H9 (cell line): ENCODE measurements around the gene SH2B2. TPM values are rescaled to one million over a fixed set of nuclear protein-coding genes. Genes with fewer than 3 reads are reported as not detected.

Source experiments
- DNase-seq: peaks from one replicate; pipeline ENCODE4 v3.0.0-alpha.2; 2017
- H2AFZ ChIP-seq: one replicate; pipeline ENCODE4 v1.6.1; 2013; ENCODE audit warnings: mild to moderate bottlenecking, low read length, control low read depth, moderate library complexity
- H2AK5ac ChIP-seq: 2 replicates; pipeline ENCODE4 v1.6.1; 2013; ENCODE audit warnings: low read length, control low read depth, mixed read lengths; ENCODE audit not compliant: insufficient read length
- H2BK120ac ChIP-seq: one replicate; pipeline ENCODE4 v1.6.1; 2013; ENCODE audit warnings: low read depth, mild to moderate bottlenecking, low read length, control low read depth, inconsistent platforms; ENCODE audit not compliant: poor library complexity, severe bottlenecking
- H2BK12ac ChIP-seq: 2 replicates; pipeline ENCODE4 v1.6.1; 2013; ENCODE audit warnings: low read length, control low read depth, mixed read lengths, low read depth; ENCODE audit not compliant: insufficient read length
- H2BK15ac ChIP-seq: 2 replicates; pipeline ENCODE4 v1.6.1; 2013; ENCODE audit warnings: low read depth, low read length, control low read depth
- H2BK20ac ChIP-seq: one replicate; pipeline ENCODE4 v1.6.1; 2013; ENCODE audit warnings: low read depth, mild to moderate bottlenecking, low read length, control low read depth, inconsistent platforms; ENCODE audit not compliant: poor library complexity, severe bottlenecking
- H2BK5ac ChIP-seq: 2 replicates; pipeline ENCODE4 v1.6.1; 2013; ENCODE audit warnings: low read length, control low read depth, mixed read lengths; ENCODE audit not compliant: insufficient read length
- H3K14ac ChIP-seq: 2 replicates; pipeline ENCODE4 v1.6.1; 2013; ENCODE audit warnings: low read length, control low read depth; ENCODE audit not compliant: insufficient read depth
- H3K18ac ChIP-seq: 2 replicates; pipeline ENCODE4 v1.6.1; 2013; ENCODE audit warnings: low read depth, mild to moderate bottlenecking, mixed read lengths, low read length, control low read depth; ENCODE audit not compliant: insufficient read length
- H3K23ac ChIP-seq: 2 replicates; pipeline ENCODE4 v1.6.1; 2013; ENCODE audit warnings: low read length, control low read depth, mixed read lengths, low read depth; ENCODE audit not compliant: insufficient read length
- H3K23me2 ChIP-seq: 2 replicates; pipeline ENCODE4 v1.6.1; 2013; ENCODE audit warnings: low read depth, mild to moderate bottlenecking, mixed read lengths, low read length, control low read depth; ENCODE audit not compliant: insufficient read length, poor library complexity, severe bottlenecking
- H3K27ac ChIP-seq: 2 replicates; pipeline ENCODE4 v1.5.1; 2013; ENCODE audit warnings: low read length, control low read depth, mixed read lengths, low read depth; ENCODE audit not compliant: insufficient read length
- H3K27me3 ChIP-seq: 2 replicates; pipeline ENCODE4 v1.6.1; 2013; ENCODE audit warnings: low read length, control low read depth, inconsistent platforms; ENCODE audit not compliant: insufficient read depth
- H3K4ac ChIP-seq: 2 replicates; pipeline ENCODE4 v1.6.1; 2013; ENCODE audit warnings: low read depth, mild to moderate bottlenecking, control low read depth, inconsistent platforms, low read length, moderate library complexity
- H3K4me1 ChIP-seq: 2 replicates; pipeline ENCODE4 v1.6.1; 2013; ENCODE audit warnings: low read length, control low read depth, inconsistent platforms; ENCODE audit not compliant: insufficient read depth
- H3K4me2 ChIP-seq: 2 replicates; pipeline ENCODE4 v1.6.1; 2013; ENCODE audit warnings: low read length, control low read depth, mixed read lengths; ENCODE audit not compliant: insufficient read length, insufficient read depth
- H3K56ac ChIP-seq: 2 replicates; pipeline ENCODE4 v1.6.1; 2013; ENCODE audit warnings: low read depth, mild to moderate bottlenecking, mixed read lengths, low read length, control low read depth; ENCODE audit not compliant: insufficient read length
- H3K79me1 ChIP-seq: 2 replicates; pipeline ENCODE4 v1.6.1; 2013; ENCODE audit warnings: low read depth, mild to moderate bottlenecking, moderate library complexity, low read length, control low read depth, inconsistent platforms; ENCODE audit not compliant: insufficient read depth, poor library complexity, severe bottlenecking
- H3K79me2 ChIP-seq: 2 replicates; pipeline ENCODE4 v1.6.1; 2013; ENCODE audit warnings: low read length, control low read depth, inconsistent platforms; ENCODE audit not compliant: insufficient read depth
- H3K9ac ChIP-seq: 2 replicates; pipeline ENCODE4 v1.6.1; 2013; ENCODE audit warnings: low read length, control low read depth, mixed read lengths; ENCODE audit not compliant: insufficient read length; ENCODE audit errors: extremely low read depth
- H3K9me3 ChIP-seq: one replicate; pipeline ENCODE4 v1.6.1; 2013; ENCODE audit warnings: low read depth, low read length, inconsistent platforms; ENCODE audit not compliant: control insufficient read depth
- H3T11ph ChIP-seq: one replicate; pipeline ENCODE4 v1.6.1; 2013; ENCODE audit warnings: mild to moderate bottlenecking, low read length, control low read depth, inconsistent platforms
- H4K20me1 ChIP-seq: one replicate; pipeline ENCODE4 v1.6.1; 2013; ENCODE audit not compliant: control insufficient read depth, insufficient read length, insufficient read depth
- H4K5ac ChIP-seq: 2 replicates; pipeline ENCODE4 v1.6.1; 2013; ENCODE audit warnings: low read depth, mild to moderate bottlenecking, mixed read lengths, low read length, control low read depth; ENCODE audit not compliant: insufficient read length
- H4K8ac ChIP-seq: replicated peaks from 2 replicates; pipeline ENCODE4 v1.6.1; 2013; ENCODE audit warnings: low read length, control low read depth, mixed read lengths, low read depth; ENCODE audit not compliant: insufficient read length
- H4K91ac ChIP-seq: 2 replicates; pipeline ENCODE4 v1.6.1; 2013; ENCODE audit warnings: low read depth, mild to moderate bottlenecking, moderate library complexity, mixed read lengths, low read length, control low read depth; ENCODE audit not compliant: insufficient read length
- H3K27ac Mint-ChIP-seq, 3 experiments: 2 replicates in 2 of 3; 3 replicates in 1 of 3; pipeline ENCODE4 v1.8.0; 2020 to 2021; ENCODE audit warnings: mixed read lengths in 3 of 3, mild to moderate bottlenecking in 1 of 3, moderate library complexity in 1 of 3
- H3K27me3 Mint-ChIP-seq: 2 replicates; pipeline ENCODE4 v1.8.0; 2021; ENCODE audit warnings: low read depth, mild to moderate bottlenecking, moderate library complexity, mixed read lengths
- H3K36me3 Mint-ChIP-seq, 3 experiments: 2 replicates in 2 of 3; 3 replicates in 1 of 3; pipeline ENCODE4 v1.8.0; 2020 to 2021; ENCODE audit warnings: low read depth in 3 of 3, mixed read lengths in 3 of 3; ENCODE audit not compliant: insufficient read depth in 1 of 3
- H3K4me1 Mint-ChIP-seq, 2 experiments: 2 replicates each; pipeline ENCODE4 v1.8.0; 2020; ENCODE audit warnings: mixed read lengths in 2 of 2
- H3K4me3 Mint-ChIP-seq, 2 experiments: 2 replicates in 1 of 2; 3 replicates in 1 of 2; pipeline ENCODE4 v1.8.0; 2020 to 2021; ENCODE audit warnings: mild to moderate bottlenecking in 2 of 2, mixed read lengths in 2 of 2, moderate library complexity in 1 of 2
- H3K9me3 Mint-ChIP-seq, 2 experiments: 2 replicates in 1 of 2; 3 replicates in 1 of 2; pipeline ENCODE4 v1.8.0; 2020; ENCODE audit warnings: mild to moderate bottlenecking in 2 of 2, mixed read lengths in 2 of 2, moderate library complexity in 1 of 2
- WGBS: extraction: QIAGEN DNeasy Blood & Tissue Kit; methylation state at CpG from one replicate; pipeline ENCODE4 v1.1.7; 2013; ENCODE audit warnings: missing lambda C conversion rate, low lambda C conversion rate, mixed read lengths; ENCODE audit not compliant: insufficient read length; ENCODE audit errors: extremely low coverage; 5-methylcytosine and 5-hydroxymethylcytosine counted together
- total RNA-seq: library from RNA; stranded (reverse); gene quantifications from 2 replicates; pipeline ENCODE4 v1.2.1, GENCODE V29; 2021
- TF ChIP-seq, protein P1 (sequence below): fragments of 200-600 bp; sonication (generic); conservative IDR thresholded peaks from 3 replicates; pipeline ENCODE4 v1.8.0; 2021; ENCODE audit warnings: antibody characterized with exemption, mild to moderate bottlenecking

Gene SH2B2
- total RNA-seq, 1 experiment from 2014 or later = 10.4 TPM

DNA sequence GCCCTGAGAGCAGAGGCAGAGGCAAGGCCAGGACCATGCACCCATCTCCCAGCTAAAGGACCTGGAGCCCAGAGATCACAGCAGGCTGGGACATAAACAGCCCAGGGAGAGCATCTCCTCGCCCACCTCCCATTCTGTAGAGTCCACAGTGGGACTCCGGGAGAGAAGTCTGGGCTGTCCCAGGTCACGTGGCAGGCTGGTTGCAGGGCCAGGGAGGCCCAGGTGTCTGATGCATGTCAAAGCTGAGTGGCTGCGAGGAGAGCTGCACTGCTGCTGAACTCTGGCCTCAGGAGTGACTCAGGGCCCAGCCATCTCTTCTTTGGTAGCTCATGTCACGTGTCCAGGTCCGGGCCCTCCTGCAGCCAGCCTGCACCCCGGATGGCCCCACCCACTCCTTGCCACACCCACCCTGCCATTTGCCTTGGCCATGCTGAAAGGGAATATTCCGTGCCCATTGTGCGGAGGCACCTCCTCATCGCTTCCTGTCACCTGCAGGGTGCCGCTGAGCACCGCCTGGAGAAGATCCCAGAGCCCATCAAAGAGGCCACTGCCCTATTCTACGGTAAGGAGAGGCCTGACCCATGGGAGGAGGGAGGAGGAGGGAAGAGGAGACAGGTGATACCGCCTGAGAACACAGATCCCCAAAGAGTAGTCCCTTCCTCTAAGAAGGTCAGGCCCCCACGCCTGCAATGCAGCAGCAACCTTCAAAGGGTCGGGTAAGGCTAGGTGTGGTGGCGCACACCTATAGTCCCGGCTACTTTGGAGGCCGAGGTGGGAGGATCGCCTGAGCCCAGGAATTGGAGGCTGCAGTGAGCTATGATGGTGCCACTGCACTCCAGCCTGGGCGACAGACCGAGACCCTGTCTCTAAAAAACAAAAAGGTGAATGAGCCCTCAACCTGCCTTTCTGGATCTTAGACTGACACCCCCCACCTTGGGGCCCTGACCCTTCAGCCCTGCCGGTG, 12.6 kb upstream of the SH2B2 start:
- Histone ChIP-seq H2BK120ac (no peak overlapping the region), H2AFZ (no peak overlapping the region), H3K4me1 (no peaks in the 10 kb centered on the region), H4K5ac (no peak overlapping the region), H3K79me2 (no peaks in the 10 kb centered on the region), H2BK12ac (no peak overlapping the region), H2BK5ac (no peak overlapping the region), H4K8ac (no peak overlapping the region), H3K27ac (no peak overlapping the region), H3K23ac (no peak overlapping the region), H3K4me2 (no peak overlapping the region), H3K9ac (no peak overlapping the region), H3T11ph (no peak overlapping the region), H3K56ac (no peak overlapping the region), H3K23me2 (no peaks in the 10 kb centered on the region), H4K91ac (no peak overlapping the region), H3K9me3 (no peaks in the 10 kb centered on the region), H2BK20ac (no peak overlapping the region), H3K27me3 (no peaks in the 10 kb centered on the region), H3K18ac (no peak overlapping the region), H3K14ac (no peak overlapping the region), H2AK5ac (no peak overlapping the region), H2BK15ac (no peak overlapping the region), H3K79me1 (no peaks in the 10 kb centered on the region), H4K20me1 (no peaks in the 10 kb centered on the region), H3K4ac (no peak overlapping the region)
- H3K4me1 Mint-ChIP-seq = peaks cover 3 to 6% of the 10 kb centered on the region in 2 experiments
- no CpG with 5 or more reads among the region's 23 CpGs for WGBS
- TF ChIP-seq, protein P1, sequence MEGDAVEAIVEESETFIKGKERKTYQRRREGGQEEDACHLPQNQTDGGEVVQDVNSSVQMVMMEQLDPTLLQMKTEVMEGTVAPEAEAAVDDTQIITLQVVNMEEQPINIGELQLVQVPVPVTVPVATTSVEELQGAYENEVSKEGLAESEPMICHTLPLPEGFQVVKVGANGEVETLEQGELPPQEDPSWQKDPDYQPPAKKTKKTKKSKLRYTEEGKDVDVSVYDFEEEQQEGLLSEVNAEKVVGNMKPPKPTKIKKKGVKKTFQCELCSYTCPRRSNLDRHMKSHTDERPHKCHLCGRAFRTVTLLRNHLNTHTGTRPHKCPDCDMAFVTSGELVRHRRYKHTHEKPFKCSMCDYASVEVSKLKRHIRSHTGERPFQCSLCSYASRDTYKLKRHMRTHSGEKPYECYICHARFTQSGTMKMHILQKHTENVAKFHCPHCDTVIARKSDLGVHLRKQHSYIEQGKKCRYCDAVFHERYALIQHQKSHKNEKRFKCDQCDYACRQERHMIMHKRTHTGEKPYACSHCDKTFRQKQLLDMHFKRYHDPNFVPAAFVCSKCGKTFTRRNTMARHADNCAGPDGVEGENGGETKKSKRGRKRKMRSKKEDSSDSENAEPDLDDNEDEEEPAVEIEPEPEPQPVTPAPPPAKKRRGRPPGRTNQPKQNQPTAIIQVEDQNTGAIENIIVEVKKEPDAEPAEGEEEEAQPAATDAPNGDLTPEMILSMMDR = no peak
- peak; percentile 68 for DNase-seq
- no peaks in the 10 kb centered on the region for H3K36me3 Mint-ChIP-seq
- no peaks in the 10 kb centered on the region for H3K9me3 Mint-ChIP-seq
- H3K27ac Mint-ChIP-seq = peak overlapping the region in 1 of 3 experiments; percentile 62; a peak in 1 of 7 replicates
- peaks cover 1% of the 10 kb centered on the region; the same call in 1 of the 2 replicates for H3K27me3 Mint-ChIP-seq
- no peak overlapping the region for H3K4me3 Mint-ChIP-seq
